ENCODE measurements around the gene GALT. TPM values are rescaled to one million over a fixed set of nuclear protein-coding genes. Genes with fewer than 3 reads are reported as not detected.

The GALT gene
- total and polyA plus RNA-seq, 2 of the 13 experiments (the other 11 are each of a cell fraction or from before 2014, with no cell fraction given): 40.4 to 46.3 TPM

DNA sequence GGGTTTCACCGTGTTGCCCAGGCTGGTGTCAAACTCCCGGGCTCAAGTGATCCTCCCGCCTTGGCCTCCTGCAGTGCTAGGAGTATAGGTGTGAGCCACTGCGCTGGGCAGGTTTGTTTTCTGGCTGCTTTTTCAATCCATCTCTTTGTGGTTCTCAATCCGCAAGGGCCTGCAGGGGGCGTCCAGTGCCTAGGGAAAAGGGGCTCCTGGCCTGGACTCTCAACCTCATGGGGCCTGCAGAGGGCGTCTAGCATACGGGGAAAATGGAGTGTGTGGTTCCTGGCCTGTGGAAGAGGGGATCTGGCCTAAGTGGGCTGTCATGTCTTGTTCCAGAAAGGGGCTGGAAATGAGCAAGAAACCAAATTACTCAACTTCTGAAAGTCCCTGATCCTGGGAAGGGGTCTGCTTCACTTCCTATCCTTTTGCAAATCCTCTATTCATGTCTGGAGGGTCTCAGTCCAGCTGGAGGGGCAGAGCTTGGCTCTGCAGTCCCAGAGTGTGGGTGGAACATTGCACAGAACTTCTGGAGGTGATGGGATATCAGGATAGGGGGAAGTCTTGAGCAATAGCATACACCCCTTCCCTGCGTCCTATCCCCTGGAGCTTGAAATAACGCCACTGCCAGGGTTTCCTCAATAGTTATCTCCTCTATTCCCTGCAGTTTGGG lies 28.7 kb downstream of the GALT start (continued):
- TF ChIP-seq, protein P1, sequence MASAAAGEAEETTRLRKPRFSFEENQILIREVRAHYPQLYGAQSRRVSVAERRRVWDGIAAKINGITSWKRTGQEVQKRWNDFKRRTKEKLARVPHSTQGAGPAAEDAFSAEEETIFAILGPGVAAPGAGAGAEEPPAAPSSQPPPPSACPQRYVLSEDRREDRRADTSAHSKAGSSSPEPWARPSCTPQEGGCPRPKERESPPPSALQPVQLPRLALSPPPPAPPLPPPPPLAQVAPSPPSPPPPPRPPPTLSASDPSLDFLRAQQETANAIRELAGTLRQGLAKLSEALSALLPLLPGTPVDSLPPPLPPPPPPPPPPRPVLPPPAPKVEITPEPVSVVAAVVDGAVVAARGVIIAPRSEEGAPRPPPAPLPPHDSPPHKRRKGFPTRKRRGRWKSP (CRISPR knock-in tag; IDR thresholded peaks at IDR 0.05): 0 out of 2 replicates have a peak, but pooled peaks have one; percentile 46
- TF ChIP-seq, protein P2, sequence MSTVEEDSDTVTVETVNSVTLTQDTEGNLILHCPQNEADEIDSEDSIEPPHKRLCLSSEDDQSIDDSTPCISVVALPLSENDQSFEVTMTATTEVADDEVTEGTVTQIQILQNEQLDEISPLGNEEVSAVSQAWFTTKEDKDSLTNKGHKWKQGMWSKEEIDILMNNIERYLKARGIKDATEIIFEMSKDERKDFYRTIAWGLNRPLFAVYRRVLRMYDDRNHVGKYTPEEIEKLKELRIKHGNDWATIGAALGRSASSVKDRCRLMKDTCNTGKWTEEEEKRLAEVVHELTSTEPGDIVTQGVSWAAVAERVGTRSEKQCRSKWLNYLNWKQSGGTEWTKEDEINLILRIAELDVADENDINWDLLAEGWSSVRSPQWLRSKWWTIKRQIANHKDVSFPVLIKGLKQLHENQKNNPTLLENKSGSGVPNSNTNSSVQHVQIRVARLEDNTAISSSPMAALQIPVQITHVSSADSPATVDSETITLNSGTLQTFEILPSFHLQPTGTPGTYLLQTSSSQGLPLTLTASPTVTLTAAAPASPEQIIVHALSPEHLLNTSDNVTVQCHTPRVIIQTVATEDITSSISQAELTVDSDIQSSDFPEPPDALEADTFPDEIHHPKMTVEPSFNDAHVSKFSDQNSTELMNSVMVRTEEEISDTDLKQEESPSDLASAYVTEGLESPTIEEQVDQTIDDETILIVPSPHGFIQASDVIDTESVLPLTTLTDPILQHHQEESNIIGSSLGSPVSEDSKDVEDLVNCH (CRISPR knock-in tag; IDR thresholded peaks at IDR 0.05): no peak
- TF ChIP-seq PLRG1 (conservative IDR thresholded peaks at IDR 0.05) (no peak), ZBTB20 (CRISPR knock-in tag; IDR thresholded peaks at IDR 0.05; ENCODE audit: borderline replicate concordance, low read depth) (no peak), ZFP62 (CRISPR knock-in tag; IDR thresholded peaks at IDR 0.05) (no peak), HNRNPK (IDR thresholded peaks at IDR 0.05; ENCODE audit: low read depth, low read length, poor library complexity, severe bottlenecking) (no peak), ZNF580 (CRISPR knock-in tag; IDR thresholded peaks at IDR 0.05; ENCODE audit: borderline replicate concordance, low read depth) (peak; percentile 85; the same call in 1 of the 2 replicates), ZNF343 (CRISPR knock-in tag; IDR thresholded peaks at IDR 0.05) (no peak), ZNF235 (CRISPR knock-in tag; IDR thresholded peaks at IDR 0.05; ENCODE audit: borderline replicate concordance) (no peak), ZFP41 (CRISPR knock-in tag; IDR thresholded peaks at IDR 0.05; ENCODE audit: borderline replicate concordance) (no peak), AGO2 (optimal IDR thresholded peaks at IDR 0.05; ENCODE audit: low read depth, low read length) (no peak), IRF2 (CRISPR knock-in tag; IDR thresholded peaks at IDR 0.05) (no peak), ZNF296 (CRISPR knock-in tag; conservative IDR thresholded peaks at IDR 0.05) (no peak), ZNF207 (IDR thresholded peaks at IDR 0.05; ENCODE audit: borderline replicate concordance) (no peak), GATAD1 (CRISPR knock-in tag; IDR thresholded peaks at IDR 0.05) (0 out of 2 replicates have a peak, but pooled peaks have one; percentile 15), ATF1 (CRISPR knock-in tag; IDR thresholded peaks at IDR 0.05) (no peak), SOX6 (IDR thresholded peaks at IDR 0.05) (no peak), SOX6 (CRISPR knock-in tag; IDR thresholded peaks at IDR 0.05) (peak; percentile 60), NFYC (CRISPR knock-in tag; IDR thresholded peaks at IDR 0.05) (no peak), ZNF335 (CRISPR knock-in tag; IDR thresholded peaks at IDR 0.05) (no peak)
- TF ChIP-seq, protein P3, sequence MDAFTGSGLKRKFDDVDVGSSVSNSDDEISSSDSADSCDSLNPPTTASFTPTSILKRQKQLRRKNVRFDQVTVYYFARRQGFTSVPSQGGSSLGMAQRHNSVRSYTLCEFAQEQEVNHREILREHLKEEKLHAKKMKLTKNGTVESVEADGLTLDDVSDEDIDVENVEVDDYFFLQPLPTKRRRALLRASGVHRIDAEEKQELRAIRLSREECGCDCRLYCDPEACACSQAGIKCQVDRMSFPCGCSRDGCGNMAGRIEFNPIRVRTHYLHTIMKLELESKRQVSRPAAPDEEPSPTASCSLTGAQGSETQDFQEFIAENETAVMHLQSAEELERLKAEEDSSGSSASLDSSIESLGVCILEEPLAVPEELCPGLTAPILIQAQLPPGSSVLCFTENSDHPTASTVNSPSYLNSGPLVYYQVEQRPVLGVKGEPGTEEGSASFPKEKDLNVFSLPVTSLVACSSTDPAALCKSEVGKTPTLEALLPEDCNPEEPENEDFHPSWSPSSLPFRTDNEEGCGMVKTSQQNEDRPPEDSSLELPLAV (CRISPR knock-in tag; conservative IDR thresholded peaks at IDR 0.05; ENCODE audit: low read depth): no peak
- TF ChIP-seq, protein P4, sequence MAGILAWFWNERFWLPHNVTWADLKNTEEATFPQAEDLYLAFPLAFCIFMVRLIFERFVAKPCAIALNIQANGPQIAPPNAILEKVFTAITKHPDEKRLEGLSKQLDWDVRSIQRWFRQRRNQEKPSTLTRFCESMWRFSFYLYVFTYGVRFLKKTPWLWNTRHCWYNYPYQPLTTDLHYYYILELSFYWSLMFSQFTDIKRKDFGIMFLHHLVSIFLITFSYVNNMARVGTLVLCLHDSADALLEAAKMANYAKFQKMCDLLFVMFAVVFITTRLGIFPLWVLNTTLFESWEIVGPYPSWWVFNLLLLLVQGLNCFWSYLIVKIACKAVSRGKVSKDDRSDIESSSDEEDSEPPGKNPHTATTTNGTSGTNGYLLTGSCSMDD (CRISPR knock-in tag; IDR thresholded peaks at IDR 0.05): no peak
- TF ChIP-seq, protein P5, sequence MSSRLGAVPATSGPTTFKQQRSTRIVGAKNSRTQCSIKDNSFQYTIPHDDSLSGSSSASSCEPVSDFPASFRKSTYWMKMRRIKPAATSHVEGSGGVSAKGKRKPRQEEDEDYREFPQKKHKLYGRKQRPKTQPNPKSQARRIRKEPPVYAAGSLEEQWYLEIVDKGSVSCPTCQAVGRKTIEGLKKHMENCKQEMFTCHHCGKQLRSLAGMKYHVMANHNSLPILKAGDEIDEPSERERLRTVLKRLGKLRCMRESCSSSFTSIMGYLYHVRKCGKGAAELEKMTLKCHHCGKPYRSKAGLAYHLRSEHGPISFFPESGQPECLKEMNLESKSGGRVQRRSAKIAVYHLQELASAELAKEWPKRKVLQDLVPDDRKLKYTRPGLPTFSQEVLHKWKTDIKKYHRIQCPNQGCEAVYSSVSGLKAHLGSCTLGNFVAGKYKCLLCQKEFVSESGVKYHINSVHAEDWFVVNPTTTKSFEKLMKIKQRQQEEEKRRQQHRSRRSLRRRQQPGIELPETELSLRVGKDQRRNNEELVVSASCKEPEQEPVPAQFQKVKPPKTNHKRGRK (CRISPR knock-in tag; IDR thresholded peaks at IDR 0.05): no peak

Measured in HepG2 (cell line).